ENCODE results near the gene CUL1.

CUL1 gene

GRCh38 chr7:148804343-148805235 lies 105.9 kb downstream of the CUL1 start:
- DNase-seq (ENCODE audit: low read depth), result no peak

- no peak for DNase-seq (ENCODE audit: low read depth)
These were observed 107.5 kb downstream of the CUL1 start for GRCh38 chr7:148806187-148806586.

- no peak for DNase-seq (ENCODE audit: low read depth)
These were observed 108.7 kb downstream of the CUL1 start for GRCh38 chr7:148807436-148807835.

- no peak for DNase-seq (ENCODE audit: low read depth)
These were observed 111.2 kb downstream of the CUL1 start for GRCh38 chr7:148809856-148810255.

- DNase-seq (ENCODE audit: low read depth), result no peak
These were observed 113.2 kb downstream of the CUL1 start for GRCh38 chr7:148811892-148812291.

- no peak for DNase-seq (ENCODE audit: low read depth)
These were observed 115.2 kb downstream of the CUL1 start for GRCh38 chr7:148813890-148814289.

GRCh38 chr7:148814922-148815559 lies 116.3 kb downstream of the CUL1 start:
- no peak for DNase-seq (ENCODE audit: low read depth)

GRCh38 chr7:148815612-148816011 lies 116.9 kb downstream of the CUL1 start:
- no peak for DNase-seq (ENCODE audit: low read depth)

- no peak for DNase-seq (ENCODE audit: low read depth)
These were observed 121.1 kb downstream of the CUL1 start for GRCh38 chr7:148819697-148820360.

GRCh38 chr7:148821422-148821821 lies 122.7 kb downstream of the CUL1 start:
- no peak for DNase-seq (ENCODE audit: low read depth)

- no peak for DNase-seq (ENCODE audit: low read depth)
These were observed 126.2 kb downstream of the CUL1 start for GRCh38 chr7:148824864-148825263.

GRCh38 chr7:148825338-148825737 lies 126.6 kb downstream of the CUL1 start:
- no peak for DNase-seq (ENCODE audit: low read depth)

GRCh38 chr7:148828965-148829364 lies 130.3 kb downstream of the CUL1 start:
- DNase-seq (ENCODE audit: low read depth), result no peak

GRCh38 chr7:148830897-148831692 lies 132.4 kb downstream of the CUL1 start:
- no peak for DNase-seq (ENCODE audit: low read depth)

- DNase-seq (ENCODE audit: low read depth), result no peak
These were observed 133.1 kb downstream of the CUL1 start for GRCh38 chr7:148831782-148832181.

GRCh38 chr7:148834605-148835004 lies 135.9 kb downstream of the CUL1 start:
- no peak for DNase-seq (ENCODE audit: low read depth)

- DNase-seq (ENCODE audit: low read depth), result no peak
These were observed 137.2 kb downstream of the CUL1 start for GRCh38 chr7:148835854-148836253.

- DNase-seq (ENCODE audit: low read depth), result no peak
These were observed 140.2 kb downstream of the CUL1 start for GRCh38 chr7:148838905-148839304.

GRCh38 chr7:148847815-148848734 lies 149.4 kb downstream of the CUL1 start:
- DNase-seq (ENCODE audit: low read depth), result no peak

- DNase-seq (ENCODE audit: low read depth), result no peak
These were observed 150.8 kb downstream of the CUL1 start for GRCh38 chr7:148849393-148850098.
